H1 (cell line): Measurements from ENCODE around the gene CMTM1. TPM values are rescaled to one million over a fixed set of nuclear protein-coding genes. Genes with fewer than 3 reads are reported as not detected.

ENCODE experiments used
- CTCF ChIA-PET: fragments of 300-600 bp; sonication (Branson Sonifier 250); formaldehyde crosslinking; loops from one replicate; lab custom pipeline; 2021; ENCODE audit not compliant: partially characterized antibody; lab: Charles Lee
- POLR2A ChIA-PET: fragments of 300-600 bp; sonication (Branson Sonifier 250); formaldehyde crosslinking; loops from one replicate; lab custom pipeline; 2021; ENCODE audit warnings: inconsistent platforms; ENCODE audit not compliant: partially characterized antibody; lab: Charles Lee
- DNase-seq, 2 experiments: peaks; one replicate each; pipeline versions ENCODE4 v3.0.0 to v3.0.0-alpha.2; 2010 to 2022; ENCODE audit warnings: low spot score in 2 of 2, low read depth in 1 of 2, mixed read lengths in 1 of 2
- FAIRE-seq: peaks from 2 replicates; lab custom pipeline; 2011; peaks lifted over from hg19 to GRCh38; lab: Jason Lieb, UNC
- H2AFZ ChIP-seq: 2 replicates; pipeline ENCODE4 v1.8.1; 2012; ENCODE audit warnings: low read length, inconsistent platforms
- H2AK5ac ChIP-seq: 2 replicates; pipeline ENCODE4 v1.6.1; 2013; ENCODE audit warnings: low read depth, low read length
- H2BK120ac ChIP-seq: replicated peaks from 2 replicates; pipeline ENCODE3; 2013; ENCODE audit warnings: low read depth, low read length, inconsistent platforms
- H2BK12ac ChIP-seq: 2 replicates; pipeline ENCODE4 v1.6.1; 2013; ENCODE audit warnings: low read depth, low read length
- H2BK15ac ChIP-seq: 2 replicates; pipeline ENCODE4 v1.6.1; 2013; ENCODE audit warnings: low read length
- H2BK20ac ChIP-seq: 2 replicates; pipeline ENCODE4 v1.6.1; 2013; ENCODE audit warnings: low read length
- H2BK5ac ChIP-seq: 2 replicates; pipeline ENCODE4 v1.6.1; 2013; ENCODE audit warnings: low read depth, low read length
- H3K14ac ChIP-seq: 2 replicates; pipeline ENCODE4 v1.6.1; 2013; ENCODE audit warnings: inconsistent platforms; ENCODE audit not compliant: insufficient read length
- H3K18ac ChIP-seq: 2 replicates; pipeline ENCODE4 v1.6.1; 2013; ENCODE audit warnings: low read length; ENCODE audit errors: extremely low read depth
- H3K23ac ChIP-seq: 2 replicates; pipeline ENCODE4 v1.6.1; 2013; ENCODE audit warnings: inconsistent platforms; ENCODE audit not compliant: insufficient read length
- H3K23me2 ChIP-seq: 2 replicates; pipeline ENCODE4 v1.6.1; 2013; ENCODE audit warnings: low read depth, low read length
- H3K27ac ChIP-seq: 2 replicates; pipeline ENCODE4 v1.6.1; 2011; ENCODE audit warnings: low read depth, low read length, inconsistent platforms
- H3K27me3 ChIP-seq, 4 experiments: replicated peaks in 1 of 4; 1 replicate in 1 of 4; 2 replicates in 3 of 4; pipeline versions ENCODE4 v1.6.1 to v1.8.1; 2011 to 2013; ENCODE audit warnings: low read length in 3 of 4, mild to moderate bottlenecking in 3 of 4, inconsistent platforms in 2 of 4, mixed read lengths in 2 of 4, moderate library complexity in 1 of 4; ENCODE audit not compliant: control insufficient read depth in 3 of 4, insufficient read depth in 3 of 4; ENCODE audit errors: extremely low read depth in 1 of 4
- H3K36me3 ChIP-seq, 4 experiments: 2 replicates each; pipeline versions ENCODE4 v1.6.1 to v1.8.1; 2011 to 2013; ENCODE audit warnings: mild to moderate bottlenecking in 4 of 4, low read length in 3 of 4, moderate library complexity in 2 of 4, control low read depth in 1 of 4, inconsistent platforms in 1 of 4; ENCODE audit not compliant: insufficient read depth in 4 of 4, control insufficient read depth in 2 of 4
- H3K4ac ChIP-seq: replicated peaks from 2 replicates; pipeline ENCODE3; 2013; ENCODE audit warnings: low read length, low read depth, mixed read lengths, inconsistent platforms; ENCODE audit not compliant: insufficient read length
- H3K4me1 ChIP-seq, 4 experiments: replicated peaks in 1 of 4; 1 replicate in 1 of 4; 2 replicates in 3 of 4; pipeline versions ENCODE4 v1.6.1 to v1.8.1; 2011 to 2013; ENCODE audit warnings: low read length in 3 of 4, inconsistent platforms in 2 of 4, mixed read lengths in 1 of 4; ENCODE audit not compliant: insufficient read depth in 4 of 4, control insufficient read depth in 3 of 4
- H3K4me2 ChIP-seq, 2 experiments: 2 replicates each; pipeline versions ENCODE4 v1.6.1 to v1.8.1; 2011 to 2013; ENCODE audit warnings: low read depth in 2 of 2, low read length in 2 of 2, control low read depth in 1 of 2, inconsistent platforms in 1 of 2, mild to moderate bottlenecking in 1 of 2; ENCODE audit not compliant: insufficient read depth in 1 of 2
- H3K4me3 ChIP-seq, 4 experiments: fragments of 200-600, 300-600 bp in 1 of 4; sonication (generic), shearing (Covaris generic), sonication (Bioruptor Twin) in 1 of 4; 2 replicates each; pipeline versions ENCODE4 v1.5.1 to v1.8.1; 2011 to 2016; ENCODE audit warnings: low read length in 4 of 4, low read depth in 3 of 4, control low read depth in 2 of 4, inconsistent platforms in 2 of 4, mild to moderate bottlenecking in 2 of 4, mixed read lengths in 1 of 4, moderate library complexity in 1 of 4; ENCODE audit not compliant: insufficient read depth in 2 of 4; ENCODE audit errors: extremely low read depth in 1 of 4
- H3K56ac ChIP-seq: replicated peaks from 2 replicates; pipeline ENCODE3; 2013; ENCODE audit warnings: low read depth, mild to moderate bottlenecking, mixed read lengths, low read length, inconsistent platforms; ENCODE audit not compliant: insufficient read length
- H3K79me1 ChIP-seq: 2 replicates; pipeline ENCODE4 v1.6.1; 2013; ENCODE audit warnings: low read depth, low read length, control low read depth
- H3K79me2 ChIP-seq, 2 experiments: 2 replicates each; pipeline versions ENCODE4 v1.6.1 to v1.8.1; 2012 to 2013; ENCODE audit warnings: low read length in 2 of 2, mild to moderate bottlenecking in 2 of 2, inconsistent platforms in 1 of 2; ENCODE audit not compliant: insufficient read depth in 2 of 2, control insufficient read depth in 1 of 2
- H3K9ac ChIP-seq, 4 experiments: replicated peaks in 1 of 4; 1 replicate in 1 of 4; 2 replicates in 3 of 4; pipeline versions ENCODE4 v1.6.1 to v1.8.1; 2011 to 2013; ENCODE audit warnings: low read depth in 3 of 4, low read length in 3 of 4, control low read depth in 2 of 4, mild to moderate bottlenecking in 2 of 4, moderate library complexity in 2 of 4, inconsistent platforms in 1 of 4; ENCODE audit errors: extremely low read depth in 1 of 4
- H3K9me3 ChIP-seq, 2 experiments: 2 replicates each; pipeline versions ENCODE4 v1.6.1 to v1.8.1; 2012 to 2013; ENCODE audit warnings: mild to moderate bottlenecking in 2 of 2, moderate library complexity in 2 of 2, control low read depth in 1 of 2, inconsistent platforms in 1 of 2, low read depth in 1 of 2, low read length in 1 of 2, mixed read lengths in 1 of 2; ENCODE audit not compliant: insufficient read depth in 2 of 2
- H4K20me1 ChIP-seq, 2 experiments: replicated peaks in 1 of 2; 2 replicates each; pipeline versions ENCODE3 to v1.8.1; 2011 to 2013; ENCODE audit warnings: inconsistent platforms in 2 of 2, low read length in 2 of 2, mild to moderate bottlenecking in 1 of 2; ENCODE audit not compliant: insufficient read depth in 2 of 2, control insufficient read depth in 1 of 2
- H4K5ac ChIP-seq: 2 replicates; pipeline ENCODE4 v1.6.1; 2013; ENCODE audit warnings: low read length, low read depth, mixed read lengths, inconsistent platforms; ENCODE audit not compliant: insufficient read length
- H4K8ac ChIP-seq: 2 replicates; pipeline ENCODE4 v1.8.0; 2013; ENCODE audit warnings: mild to moderate bottlenecking, moderate library complexity, low read length, inconsistent platforms; ENCODE audit not compliant: insufficient read depth; ENCODE audit errors: extremely low read depth
- H4K91ac ChIP-seq: replicated peaks from 2 replicates; pipeline ENCODE3; 2013; ENCODE audit warnings: low read length, mixed read lengths, inconsistent platforms; ENCODE audit not compliant: insufficient read length
- JUND ChIP-seq: IDR thresholded peaks from 2 replicates; pipeline ENCODE4 v1.6.1; 2011; ENCODE audit warnings: mild to moderate bottlenecking, improper control_type of control experiment, low read length
- KDM1A ChIP-seq: fragments of 200-600, 300-600 bp; sonication (generic); IDR thresholded peaks from 2 replicates; pipeline ENCODE4 v1.7.1; 2016; ENCODE audit warnings: mild to moderate bottlenecking, low read length, borderline replicate concordance
- SP2 ChIP-seq: IDR thresholded peaks from 2 replicates; pipeline ENCODE4 v1.6.1; 2012; ENCODE audit warnings: mild to moderate bottlenecking, low read length, inconsistent platforms
- TAF7 ChIP-seq: optimal IDR thresholded peaks from 2 replicates; pipeline ENCODE3; 2011; ENCODE audit warnings: low read depth, mild to moderate bottlenecking, inconsistent platforms, low read length, moderate library complexity, borderline replicate concordance
- YY1 ChIP-seq: IDR thresholded peaks from 2 replicates; pipeline ENCODE4 v1.6.1; 2011; ENCODE audit warnings: low read depth, mild to moderate bottlenecking, low read length
- ZNF274 ChIP-seq: IDR thresholded peaks from 2 replicates; pipeline ENCODE4 v1.7.0; 2012; ENCODE audit warnings: low read length, borderline replicate concordance; ENCODE audit errors: extremely low read depth
- WGBS, 2 experiments: shearing (Covaris generic) in 1 of 2; methylation state at CpG; one replicate each; pipeline versions ENCODE4 v1.1.6 to v1.1.7; 2013 to 2015; ENCODE audit warnings: low lambda C conversion rate in 2 of 2, mixed read lengths in 2 of 2, inconsistent platforms in 1 of 2, low coverage in 1 of 2, missing lambda C conversion rate in 1 of 2; ENCODE audit not compliant: insufficient replicate concordance in 2 of 2, insufficient coverage in 1 of 2, insufficient read length in 1 of 2; ENCODE audit errors: extremely low coverage in 1 of 2, missing lambda C conversion rate in 1 of 2; 5-methylcytosine and 5-hydroxymethylcytosine counted together
- polyA plus RNA-seq, 7 experiments: library from polyadenylated mRNA; depleted of rRNA in 3 of 7; stranded (reverse) in 5 of 7; unstranded in 2 of 7; fragments of >200 nt in 5 of 7; fragments of 200-250 nt in 2 of 7; gene quantifications; 1 replicate in 5 of 7; 2 replicates in 1 of 7; 4 replicates in 1 of 7; pipeline versions ENCODE4 v1.2.1 to v1.2.3, GENCODE V29; 2011 to 2013; ENCODE audit warnings: missing spikeins in 2 of 7, mixed read lengths in 2 of 7
- total RNA-seq: library from RNA; stranded (reverse); fragmentation: NEBNext Ultra II Directional; extraction: Animal tissue kit (Norgen Biotek cat#: 25700); gene quantifications from 2 replicates; pipeline ENCODE4 v1.2.1, GENCODE V29; 2021
- TF ChIP-seq, protein P1 (sequence below): IDR thresholded peaks from 2 replicates; pipeline ENCODE4 v1.6.1; 2012; ENCODE audit warnings: inconsistent platforms
- TF ChIP-seq, protein P2 (sequence below): IDR thresholded peaks from 2 replicates; pipeline ENCODE4 v1.6.1; 2012; ENCODE audit warnings: inconsistent platforms

CMTM1 gene
- total and polyA plus RNA-seq, 2 of the 8 experiments (the other 6 are each of a cell fraction or from before 2014, with no cell fraction given): 1.2 to 2.0 TPM

DNA sequence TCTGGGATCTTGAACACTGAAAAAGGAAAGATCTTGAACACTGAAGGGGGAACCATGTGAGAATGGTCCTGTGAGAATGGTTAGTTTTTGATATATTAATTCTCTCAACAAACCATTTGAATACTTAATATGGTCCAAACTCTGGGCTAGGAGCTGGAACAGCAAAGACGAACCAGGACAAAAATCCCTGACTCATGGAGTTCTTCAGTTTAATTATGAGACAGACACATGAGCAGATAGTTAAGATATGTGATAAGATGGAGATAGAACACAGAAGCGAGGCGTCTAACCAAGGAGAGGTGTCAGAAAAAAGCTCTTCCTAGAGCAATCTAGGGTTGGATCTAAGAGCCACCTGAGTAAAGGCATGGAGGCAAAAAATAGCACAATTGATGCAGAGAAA is 12.2 kb upstream of the CMTM1 start:
- Histone ChIP-seq H4K8ac (no peak overlapping the region), H3K79me2 (no peaks in the 10 kb centered on the region), H3K36me3 (no peaks in the 10 kb centered on the region), H2BK20ac (no peak overlapping the region), H3K4me1 (peaks cover 0 to 11% (median 9%) of the 10 kb centered on the region in 4 experiments; a peak in 5 of 7 replicates), H2BK12ac (no peak overlapping the region), H2BK15ac (no peak overlapping the region), H3K14ac (no peak overlapping the region), H3K4me2 (no peak overlapping the region), H3K4ac (no peak overlapping the region), H3K9ac (no peak overlapping the region), H3K27me3 (peaks cover 0 to 21% (median 12%) of the 10 kb centered on the region in 4 experiments; a peak in 6 of 7 replicates), H2AFZ (no peak overlapping the region), H3K4me3 (no peak overlapping the region), H4K5ac (no peak overlapping the region), H3K27ac (no peak overlapping the region), H3K18ac (no peak overlapping the region), H2AK5ac (no peak overlapping the region), H4K91ac (no peak overlapping the region), H3K56ac (no peak overlapping the region), H2BK120ac (no peak overlapping the region), H3K79me1 (no peaks in the 10 kb centered on the region; the same call in 1 of the 2 replicates), H3K23me2 (peaks cover 15% of the 10 kb centered on the region), H3K9me3 (peaks cover 0 to 4% of the 10 kb centered on the region in 2 experiments; a peak in 1 of 4 replicates), H3K23ac (no peak overlapping the region), H4K20me1 (no peaks in the 10 kb centered on the region), H2BK5ac (no peak overlapping the region)
- ChIA-PET POLR2A (no interaction called here), CTCF (interaction anchor here (1.1 to 4.2 kb wide), 2 partner anchors 10 to 35 kb away, joined by 3 to 22 read pairs; partner anchors contain the start of gene CMTM1)
- no peak for FAIRE-seq
- no peak for DNase-seq
- no peak for TF ChIP-seq JUND
- no peak for TF ChIP-seq KDM1A
- TF ChIP-seq SP2: no peak
- no peak for TF ChIP-seq TAF7
- TF ChIP-seq, protein P1, sequence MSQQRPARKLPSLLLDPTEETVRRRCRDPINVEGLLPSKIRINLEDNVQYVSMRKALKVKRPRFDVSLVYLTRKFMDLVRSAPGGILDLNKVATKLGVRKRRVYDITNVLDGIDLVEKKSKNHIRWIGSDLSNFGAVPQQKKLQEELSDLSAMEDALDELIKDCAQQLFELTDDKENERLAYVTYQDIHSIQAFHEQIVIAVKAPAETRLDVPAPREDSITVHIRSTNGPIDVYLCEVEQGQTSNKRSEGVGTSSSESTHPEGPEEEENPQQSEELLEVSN: no peak
- TF ChIP-seq, protein P2, sequence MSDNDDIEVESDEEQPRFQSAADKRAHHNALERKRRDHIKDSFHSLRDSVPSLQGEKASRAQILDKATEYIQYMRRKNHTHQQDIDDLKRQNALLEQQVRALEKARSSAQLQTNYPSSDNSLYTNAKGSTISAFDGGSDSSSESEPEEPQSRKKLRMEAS: no peak
- no peak for TF ChIP-seq YY1
- TF ChIP-seq ZNF274: no peak
- WGBS, 2 experiments: 93% methylated on average over 3 of the region's 3 CpGs; no CpG with 5 or more reads in 1 of the 2 experiments
